Measurements from ENCODE around the gene NT5DC1.

The NT5DC1 gene

DNA sequence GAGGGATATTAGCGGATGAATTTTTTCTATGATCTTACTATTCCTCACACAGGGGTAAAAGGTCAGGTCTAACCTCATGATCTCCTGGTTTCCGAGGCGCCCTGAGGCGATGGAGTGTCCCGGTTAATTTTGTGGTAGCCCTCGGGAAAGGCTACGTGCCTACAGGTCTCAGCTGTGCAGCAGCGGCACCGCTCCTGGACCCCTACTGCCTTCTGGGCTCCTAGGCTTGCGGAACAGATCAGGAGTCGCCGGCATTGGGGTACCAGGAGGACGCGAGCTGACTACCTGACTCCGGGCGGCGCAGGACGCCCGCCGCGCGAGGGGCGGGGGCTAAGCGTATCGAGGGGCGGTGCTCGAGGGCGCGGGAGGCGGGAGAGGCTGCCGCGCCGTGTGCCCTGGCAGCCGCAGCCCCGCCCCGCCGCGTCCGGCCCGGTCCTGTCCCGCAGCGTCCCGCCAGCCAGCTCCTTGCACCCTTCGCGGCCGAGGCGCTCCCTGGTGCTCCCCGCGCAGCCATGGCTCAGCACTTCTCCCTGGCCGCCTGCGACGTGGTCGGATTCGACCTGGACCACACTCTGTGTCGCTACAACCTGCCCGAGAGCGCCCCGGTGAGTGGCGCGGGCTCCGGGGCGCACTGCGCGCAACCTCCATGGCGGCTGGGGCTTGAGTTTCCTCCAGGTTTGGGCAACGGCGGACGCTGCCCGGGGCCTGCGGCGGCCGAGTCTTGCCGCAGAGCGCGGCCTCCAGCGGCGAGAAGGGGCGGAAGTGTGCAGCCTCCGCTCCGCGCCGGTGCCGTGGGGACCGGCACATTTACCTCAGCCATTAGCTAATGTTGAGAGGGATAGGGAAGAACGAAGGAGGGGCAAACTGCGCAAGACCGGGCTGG, at the start of gene NT5DC1:
Gene NT5DC1, plus strand, starts transcription at position 435 of the 883 bp plus-strand sequence. Its CDS starts 78 bp downstream, at position 513.
- peak; percentile 91 for DNase-seq

DNA sequence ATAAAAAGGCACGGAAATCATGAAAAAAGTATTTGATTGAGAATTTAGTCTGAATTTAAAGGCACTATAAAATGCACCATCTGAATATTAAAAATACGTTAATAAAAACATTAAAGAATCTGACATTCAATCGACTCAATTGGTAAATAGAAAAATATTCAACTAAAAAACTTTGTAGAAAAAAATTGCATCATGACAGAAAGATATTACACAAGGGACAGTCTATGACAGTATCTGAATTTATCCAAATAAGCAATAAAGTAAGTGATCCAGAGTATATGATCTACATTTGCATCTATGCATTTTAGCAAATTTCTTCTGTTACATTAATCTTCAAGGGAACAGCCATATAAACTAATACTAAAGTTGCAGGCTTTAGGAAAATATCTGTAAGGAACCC, 49.4 kb upstream of the NT5DC1 start:
- no peak for DNase-seq

- no peak for DNase-seq
These were observed 45.1 kb upstream of the NT5DC1 start for GRCh38 chr6:116055513-116055912.

DNA sequence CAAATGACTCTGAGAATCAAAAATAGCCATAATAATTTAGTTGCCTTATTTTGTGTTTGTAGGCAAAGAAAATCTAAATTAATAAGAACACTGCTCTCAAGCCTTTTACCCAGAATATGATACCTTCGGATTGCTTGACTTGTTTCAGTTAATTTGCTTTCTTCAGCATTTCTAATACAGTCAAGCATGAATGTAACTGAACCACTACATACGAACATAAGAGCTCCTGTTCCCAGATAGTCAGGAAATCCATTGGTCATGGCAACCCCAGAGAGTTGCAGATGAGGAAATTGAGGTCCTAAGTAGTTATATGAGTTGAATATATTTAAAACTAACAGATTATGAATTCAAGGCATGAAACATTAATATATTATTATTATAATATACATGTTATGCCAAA, 42.9 kb upstream of the NT5DC1 start:
- no peak for DNase-seq

DNA sequence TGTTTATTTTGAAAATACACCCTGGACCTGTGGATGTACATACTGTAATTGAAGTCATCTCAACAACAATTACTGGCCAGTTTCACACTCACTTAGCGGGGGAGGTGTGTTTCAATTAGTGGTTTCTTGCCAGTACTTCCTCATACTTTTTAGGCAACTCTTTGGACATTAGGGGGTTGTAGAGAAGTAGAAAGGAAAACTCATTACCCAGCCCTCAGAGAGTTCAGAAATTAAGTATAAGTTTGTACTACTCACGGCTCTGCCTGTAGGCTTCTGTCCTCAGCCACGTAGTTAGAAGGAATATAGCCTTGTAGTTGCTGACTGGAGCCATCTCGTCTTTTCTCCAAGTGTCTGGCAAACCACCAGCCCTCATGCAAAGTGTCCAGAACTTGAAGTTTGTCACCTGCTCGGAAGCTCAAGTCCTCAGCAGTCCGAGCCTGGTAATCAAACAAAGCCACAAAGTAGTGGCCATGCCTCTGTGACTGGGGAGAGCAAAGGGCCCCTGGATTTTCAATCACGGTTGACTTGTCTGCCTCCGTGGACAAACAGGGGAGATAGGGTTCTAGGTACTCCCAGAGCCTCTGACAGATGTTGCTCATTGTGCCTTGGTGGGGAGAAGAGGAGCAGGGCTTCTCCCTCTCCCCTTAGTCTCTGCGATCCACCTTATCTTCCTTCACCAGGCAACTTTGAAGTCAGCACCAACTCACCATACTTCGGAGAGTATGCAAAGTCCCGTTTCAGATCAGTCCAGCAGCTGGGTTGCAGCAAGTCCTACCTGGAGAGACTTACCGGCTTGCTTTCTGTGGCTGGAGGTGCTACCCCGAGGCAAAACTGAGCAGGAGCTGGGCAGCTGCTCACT, 40.7 kb upstream of the NT5DC1 start:
- DNase-seq = no peak

DNA sequence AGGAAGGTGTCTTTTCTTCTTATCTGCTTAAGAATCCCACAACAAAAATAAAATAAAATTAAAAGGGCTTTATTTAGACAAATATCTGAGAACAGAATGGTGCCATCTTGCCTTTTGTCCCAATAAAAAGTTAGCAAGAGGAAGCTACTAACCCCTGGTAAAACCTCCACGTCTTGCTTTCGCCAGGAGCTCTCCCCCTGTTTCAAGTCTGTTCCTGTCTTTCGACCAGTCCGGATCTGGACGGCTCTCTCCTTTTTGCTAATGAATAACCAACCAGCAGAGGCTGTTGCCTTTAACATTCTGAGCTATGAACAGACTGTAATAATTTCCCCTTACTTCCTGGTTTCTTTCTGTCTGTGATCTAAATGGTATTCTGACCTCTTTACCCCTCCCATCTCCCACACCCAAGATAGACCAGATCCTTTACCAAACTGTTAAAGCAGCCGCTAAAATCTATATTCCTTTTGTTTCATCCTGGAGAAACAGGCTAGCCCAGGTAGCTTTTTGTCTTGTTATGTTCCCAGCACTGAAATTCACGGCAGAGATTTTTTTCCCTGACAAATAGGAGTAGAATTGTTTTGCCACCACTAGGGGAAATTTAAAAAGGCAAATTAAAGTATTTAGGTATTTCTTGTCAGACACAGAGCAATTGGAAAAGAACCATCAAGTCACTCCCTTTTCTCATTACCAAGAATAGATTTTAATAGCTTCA, 39.9 kb upstream of the NT5DC1 start, which contains the start of gene FRK:
Gene FRK, minus strand, starts transcription at position 320 of the 712 bp plus-strand sequence. CDS start 580 bp downstream, outside the sequence.
- no peak for DNase-seq

DNA sequence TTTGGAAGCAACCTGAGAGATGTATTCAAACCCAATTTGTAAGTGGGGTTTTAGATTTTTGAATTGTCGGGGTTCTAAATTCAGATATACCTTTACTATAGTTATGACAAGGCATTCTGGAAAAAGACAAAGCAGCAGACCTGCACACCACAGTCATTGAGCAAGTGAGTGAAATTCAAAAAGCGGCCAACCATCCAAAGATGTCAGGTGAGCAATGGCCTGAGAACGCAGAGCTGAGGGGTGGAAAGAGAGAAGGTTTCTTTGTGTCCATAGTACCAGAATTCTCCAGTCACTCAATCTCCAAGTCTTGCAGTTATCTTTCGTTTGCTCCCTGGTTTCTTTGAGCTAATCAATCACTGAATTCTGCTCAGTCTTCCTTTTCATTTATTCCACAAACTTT, 38.2 kb upstream of the NT5DC1 start:
- no peak for DNase-seq

GRCh38 chr6:116064666-116065065, 36.0 kb upstream of the NT5DC1 start:
- DNase-seq = no peak

GRCh38 chr6:116066789-116067188, 33.9 kb upstream of the NT5DC1 start:
- DNase-seq = no peak

DNA sequence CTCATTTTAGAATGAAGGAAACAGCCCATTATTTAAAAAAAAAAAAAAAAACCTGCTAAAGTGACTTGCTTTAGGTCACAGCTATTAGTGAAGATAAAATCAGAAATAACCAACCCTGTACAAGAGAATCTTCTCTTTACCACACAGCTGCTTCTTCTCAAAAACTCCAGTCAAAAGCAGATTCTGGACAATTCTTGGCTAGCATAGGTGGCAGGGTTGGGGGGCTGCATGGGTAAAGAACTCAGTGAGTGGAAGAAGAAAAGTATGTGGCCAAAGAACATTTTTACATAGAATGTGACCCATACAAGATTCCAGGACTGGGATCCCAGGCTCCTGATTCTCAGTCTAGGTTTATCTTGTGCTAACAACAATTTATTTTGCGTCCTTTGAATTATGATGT, 30.6 kb upstream of the NT5DC1 start:
- no peak for DNase-seq

DNA sequence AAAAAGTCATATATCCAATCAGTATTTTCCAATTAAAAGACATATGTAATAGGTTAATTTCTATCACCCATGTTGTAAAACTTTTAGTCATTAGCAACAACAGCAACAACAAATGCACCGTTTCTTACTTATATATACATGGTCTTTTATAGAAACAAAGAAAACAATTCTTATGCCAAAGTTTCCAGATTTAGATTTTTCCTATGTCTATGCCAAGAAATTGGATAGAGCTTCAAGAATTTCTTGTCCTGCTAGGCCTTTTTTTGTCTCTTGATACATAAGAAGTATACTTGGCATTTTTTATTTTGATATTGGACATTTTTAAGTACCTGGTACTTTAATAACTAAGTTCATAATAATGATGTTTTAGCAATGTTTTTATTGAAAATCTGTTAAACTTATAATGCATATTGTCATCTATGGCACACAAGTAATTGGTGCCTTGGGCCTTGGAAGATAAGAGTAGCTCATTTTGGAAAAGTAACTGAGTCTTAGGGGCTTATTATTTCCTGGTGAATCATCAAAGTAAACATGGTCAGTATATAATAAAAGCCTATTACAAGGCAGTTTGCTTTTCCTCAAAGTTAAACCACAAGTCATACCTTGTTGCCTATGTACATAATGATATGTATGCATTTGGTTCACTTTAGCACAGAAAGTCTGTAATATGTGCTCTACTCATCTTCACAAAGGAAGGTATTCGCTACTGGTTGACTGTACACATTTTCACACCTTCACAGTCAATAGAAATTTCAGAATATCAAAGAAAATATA, 29.9 kb upstream of the NT5DC1 start:
- DNase-seq = no peak

DNA sequence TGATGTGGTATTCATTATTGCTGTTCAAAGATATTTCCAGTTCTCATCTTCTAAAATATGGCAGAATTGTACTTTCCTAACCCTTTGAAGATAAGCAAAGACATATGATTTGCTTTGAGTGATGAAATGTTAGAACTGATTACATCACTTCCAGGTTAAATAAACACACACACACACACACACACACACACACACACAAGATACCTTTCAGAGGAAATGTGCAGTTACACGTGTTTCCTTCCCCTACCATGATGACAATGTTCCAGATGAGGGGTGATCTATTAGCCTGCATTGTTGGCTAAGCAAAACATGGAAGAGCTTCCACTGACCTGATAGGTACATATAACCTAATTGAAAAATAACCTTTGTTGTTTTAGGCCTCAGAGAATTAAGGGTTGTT, 28.3 kb upstream of the NT5DC1 start:
- no peak for DNase-seq

- no peak for DNase-seq
These were observed 26.8 kb upstream of the NT5DC1 start for GRCh38 chr6:116073765-116074440.

GRCh38 chr6:116074732-116075390, 25.8 kb upstream of the NT5DC1 start:
- DNase-seq = no peak

GRCh38 chr6:116078522-116078921, 22.1 kb upstream of the NT5DC1 start:
- DNase-seq = no peak

- DNase-seq = no peak
These were observed 21.7 kb upstream of the NT5DC1 start for GRCh38 chr6:116078945-116079344.

DNA sequence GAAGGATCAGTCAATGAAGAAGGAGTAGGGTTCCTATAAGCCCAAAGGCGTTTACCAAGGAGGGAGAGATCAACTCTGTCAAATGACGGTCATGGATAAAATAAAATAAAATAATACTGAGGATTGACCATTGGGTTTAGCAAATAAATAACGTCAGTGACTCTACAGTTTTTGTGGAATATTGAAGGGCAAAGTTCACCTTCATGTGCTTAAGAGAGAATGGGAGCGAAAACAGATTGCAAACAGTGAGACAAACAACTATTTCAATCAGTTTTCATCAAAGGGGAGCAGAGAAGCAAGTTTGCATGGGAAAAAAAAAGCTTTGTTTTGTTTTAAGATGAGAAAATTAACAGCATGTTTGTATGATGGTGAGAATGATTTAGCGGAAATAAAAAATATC, 17.6 kb upstream of the NT5DC1 start:
- no peak for DNase-seq

DNA sequence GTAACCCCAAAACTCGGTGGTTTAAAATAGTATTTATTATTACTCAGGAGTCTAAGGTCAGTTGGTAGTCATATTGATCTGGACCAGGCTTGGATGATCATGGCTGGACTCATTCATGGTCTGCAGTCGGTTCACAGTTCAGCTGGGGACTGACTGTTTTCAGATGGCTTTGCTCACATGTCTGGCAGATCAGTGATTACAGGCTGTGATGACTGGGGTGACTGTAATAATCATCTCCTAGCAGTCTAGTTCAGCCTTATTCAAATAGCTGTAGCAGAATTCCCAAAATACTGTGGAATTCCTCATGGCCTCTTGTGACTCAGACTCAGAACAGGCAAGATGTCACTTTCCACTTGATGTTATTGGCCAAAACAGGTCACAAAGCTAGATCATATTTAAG, 16.4 kb upstream of the NT5DC1 start:
- DNase-seq = no peak

DNA sequence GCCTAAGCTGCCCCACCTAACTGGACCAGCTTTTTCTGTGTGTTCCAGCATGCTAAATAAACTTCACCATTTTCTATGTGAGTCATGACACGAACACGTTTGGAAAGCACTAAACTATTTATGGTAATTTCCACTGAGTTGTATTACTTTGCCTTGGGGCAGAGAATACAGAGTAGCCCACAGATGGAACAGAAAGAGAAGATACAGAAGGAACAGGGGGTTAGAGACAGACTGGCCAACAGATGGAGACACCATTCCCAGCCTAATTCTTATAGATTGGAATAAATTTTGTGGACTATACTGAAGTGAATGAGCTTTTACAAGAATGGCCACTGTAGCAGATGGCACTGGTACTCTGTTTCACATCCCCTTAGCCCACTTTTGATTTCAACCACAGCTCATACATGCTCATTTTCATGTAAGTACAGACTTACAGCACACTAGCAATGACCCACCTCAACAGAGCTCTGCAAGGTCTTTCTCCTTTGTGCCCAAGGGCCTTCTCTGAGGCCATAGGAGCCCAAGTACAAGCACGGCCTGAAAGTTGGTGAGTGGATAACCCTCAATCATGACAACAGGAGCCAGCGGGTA, 13.1 kb upstream of the NT5DC1 start:
- no peak for DNase-seq

DNA sequence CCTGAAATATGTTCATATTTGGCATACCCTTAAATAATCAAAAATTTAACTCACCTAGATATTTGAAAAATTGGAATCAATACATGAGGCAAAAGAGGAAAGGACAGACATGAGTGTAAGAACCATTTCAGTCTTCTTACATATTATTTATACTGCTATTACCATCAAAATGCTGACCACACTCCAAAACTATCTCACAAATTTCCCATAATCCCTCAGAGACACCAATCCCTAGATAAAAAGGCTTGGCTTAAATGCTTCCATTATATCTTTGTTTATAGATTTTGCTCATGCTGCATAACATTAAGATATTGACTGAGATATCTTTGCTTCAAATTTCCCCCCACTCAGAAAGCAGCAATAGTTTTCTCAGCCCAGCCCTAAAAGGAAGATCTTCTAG, 11.7 kb upstream of the NT5DC1 start:
- DNase-seq = no peak

GRCh38 chr6:116090251-116090650, 10.4 kb upstream of the NT5DC1 start:
- DNase-seq = no peak

Data from islet precursor cell (in vitro differentiated cells).